Fibroblast of peridontal ligament (primary cell): Measurements from ENCODE around the gene AUP1.
"Not testable (repeated sequence)": the region's sequence is repeated elsewhere in the genome, so short reads cannot be mapped to it uniquely, and the experiment has no call there.

Source experiments
- DNase-seq: peaks from one replicate; pipeline ENCODE4 v3.0.0-alpha.2; 2010; ENCODE audit errors: extremely low read depth

AUP1 gene

GRCh38 chr2:74499267-74499939, 30.1 kb downstream of the AUP1 start, which contains the start of gene LBX2:
TSS of gene LBX2 (minus strand) at chr2:74499603. CDS start at chr2:74499537, 66 bp downstream.
- peak; percentile 30 for DNase-seq

- DNase-seq = peak; percentile 39
These were observed 30.8 kb downstream of the AUP1 start for GRCh38 chr2:74498500-74499266.

- DNase-seq = no peak
These were observed 31.6 kb downstream of the AUP1 start for GRCh38 chr2:74497777-74498499.

GRCh38 chr2:74496997-74497776, 32.3 kb downstream of the AUP1 start:
- no peak for DNase-seq

GRCh38 chr2:74495440-74495839, 34.1 kb downstream of the AUP1 start:
- no peak for DNase-seq

GRCh38 chr2:74493546-74493945, 36.0 kb downstream of the AUP1 start:
- no peak for DNase-seq

GRCh38 chr2:74491648-74492544, 37.6 kb downstream of the AUP1 start:
- DNase-seq = no peak

GRCh38 chr2:74489906-74490305, 39.6 kb downstream of the AUP1 start:
- DNase-seq = no peak

- no peak for DNase-seq
These were observed 40.6 kb downstream of the AUP1 start for GRCh38 chr2:74488643-74489481.

GRCh38 chr2:74486141-74486540, 43.4 kb downstream of the AUP1 start:
- DNase-seq = no peak

- DNase-seq = not testable (repeated sequence)
These were observed 45.8 kb downstream of the AUP1 start for GRCh38 chr2:74483675-74484164.

- peak; percentile 95 for DNase-seq
These were observed 46.5 kb downstream of the AUP1 start, which contains the start of the genes CCDC142 and TTC31 for GRCh38 chr2:74482801-74483674. TSS of gene CCDC142 (minus strand) at chr2:74482998. CDS start at chr2:74482837, 161 bp downstream. TSS of gene TTC31 (plus strand) at chr2:74483081. CDS start at chr2:74483096, 15 bp downstream.

GRCh38 chr2:74481961-74482800, 47.3 kb downstream of the AUP1 start:
- DNase-seq = no peak

- DNase-seq = no peak
These were observed 48.1 kb downstream of the AUP1 start for GRCh38 chr2:74481431-74481830.
